HepG2 (cell line): ENCODE data around the gene ADAM10. TPM values are rescaled to one million over a fixed set of nuclear protein-coding genes. Genes with fewer than 3 reads are reported as not detected.

Experiments
- ATAC-seq: fragments of 200-7000 bp; cut with Tn5 transposase; 3 replicates; pipeline ENCODE4 v1.9.1; 2020; ENCODE audit warnings: mild to moderate bottlenecking, moderate library complexity
- BruUV-seq: library from RNA; stranded (reverse); fragments of 400-500 nt; replicated peaks from 2 replicates; lab custom pipeline; 2021; lab: Mats Ljungman, UMichigan
- CTCF ChIA-PET: fragments of 300-600 bp; formaldehyde crosslinking; extraction: SDS; loops from one replicate; lab custom pipeline; 2021; ENCODE audit warnings: low total read pairs, inconsistent platforms, low intra/inter-chr PET ratio; lab: Yijun Ruan, JAX
- POLR2A ChIA-PET: fragments of 350-600 bp; sonication (Branson Sonifier 250); formaldehyde crosslinking; loops from one replicate; lab custom pipeline; 2020; ENCODE audit warnings: antibody characterized with exemption, inconsistent platforms; lab: Yijun Ruan, JAX
- DNase-seq: peaks from one replicate; pipeline ENCODE4 v3.0.0-alpha.2; 2015; ENCODE audit warnings: low spot score
- FAIRE-seq: peaks from 3 replicates; lab custom pipeline; 2011; peaks lifted over from hg19 to GRCh38; lab: Jason Lieb, UNC
- H2AFZ ChIP-seq: one replicate; pipeline ENCODE4 v1.6.1; 2011; ENCODE audit warnings: low read length, inconsistent platforms
- H3K27ac ChIP-seq: fragments of 300-600 bp; 3 replicates; pipeline ENCODE4 v1.8.0; 2011; ENCODE audit warnings: mixed run types, mild to moderate bottlenecking, mixed read lengths, low read length, inconsistent platforms; ENCODE audit not compliant: insufficient read depth; ENCODE audit errors: extremely low read length
- H3K27me3 ChIP-seq, 2 experiments: fragments of 200-600 bp in 1 of 2; 2 replicates in 1 of 2; 3 replicates in 1 of 2; pipeline versions ENCODE4 v1.6.0 to v1.8.0; 2011; ENCODE audit warnings: low read length in 2 of 2, mild to moderate bottlenecking in 2 of 2, moderate library complexity in 2 of 2, inconsistent platforms in 1 of 2; ENCODE audit not compliant: insufficient read depth in 2 of 2, control insufficient read depth in 1 of 2
- H3K36me3 ChIP-seq, 2 experiments: fragments of 200-600 bp in 1 of 2; replicated peaks in 1 of 2; 2 replicates in 1 of 2; 3 replicates in 1 of 2; pipeline versions ENCODE4 v1.5.1 to v1.8.0; 2011; ENCODE audit warnings: low read length in 2 of 2, inconsistent platforms in 1 of 2; ENCODE audit not compliant: insufficient read depth in 2 of 2, control insufficient read depth in 1 of 2
- H3K4me1 ChIP-seq: 2 replicates; pipeline ENCODE4 v1.5.1; 2012; ENCODE audit warnings: low read length, inconsistent platforms; ENCODE audit not compliant: insufficient read depth
- H3K4me2 ChIP-seq: 2 replicates; pipeline ENCODE4 v1.6.0; 2011; ENCODE audit warnings: low read depth, low read length, inconsistent platforms
- H3K4me3 ChIP-seq, 3 experiments: fragments of 200-600 bp in 1 of 3; sonication (generic), shearing (Covaris generic) in 1 of 3; replicated peaks in 1 of 3; 2 replicates each; pipeline ENCODE4 v1.5.1; 2011 to 2016; ENCODE audit warnings: low read length in 3 of 3, inconsistent platforms in 2 of 3, low read depth in 2 of 3, mild to moderate bottlenecking in 2 of 3, control low read depth in 1 of 3, mixed read lengths in 1 of 3; ENCODE audit not compliant: insufficient read depth in 1 of 3
- H3K79me2 ChIP-seq: one replicate; pipeline ENCODE4 v1.6.1; 2011; ENCODE audit warnings: low read length, inconsistent platforms; ENCODE audit not compliant: insufficient read depth
- H3K9ac ChIP-seq: 2 replicates; pipeline ENCODE4 v1.6.0; 2011; ENCODE audit warnings: mild to moderate bottlenecking, low read depth, low read length, inconsistent platforms; ENCODE audit not compliant: insufficient read depth
- H3K9me3 ChIP-seq: 2 replicates; pipeline ENCODE4 v1.5.1; 2012; ENCODE audit warnings: mild to moderate bottlenecking, low read length
- H4K20me1 ChIP-seq: 2 replicates; pipeline ENCODE4 v1.6.0; 2011; ENCODE audit warnings: inconsistent platforms, mild to moderate bottlenecking, low read length, moderate library complexity; ENCODE audit not compliant: insufficient read depth
- PLRG1 ChIP-seq: fragments of 450-650 bp; conservative IDR thresholded peaks from 2 replicates; pipeline ENCODE4 v1.6.1; 2016
- STAG1 ChIP-seq: sonication (generic); formaldehyde crosslinking; IDR thresholded peaks from 2 replicates; pipeline ENCODE4 v1.4.0; 2020; ENCODE audit warnings: missing genetic modification reagents
- ZNF7 ChIP-seq: IDR thresholded peaks from 2 replicates; pipeline ENCODE4 v1.6.1; 2016; ENCODE audit warnings: missing biosample characterization, missing genetic modification reagents
- WGBS: methylation state at CpG from one replicate; pipeline ENCODE4 v1.1.6; 2017; ENCODE audit warnings: low lambda C conversion rate; 5-methylcytosine and 5-hydroxymethylcytosine counted together
- in situ Hi-C: cut with HindIII; loops from 2 replicates; pipeline ENCODE4 v1.10.0; 2017; ENCODE audit warnings: low pct_unique_long_range_greater_than_20kb; ENCODE audit not compliant: extremely low pct_ligation_motif_present
- intact Hi-C: fragments of 100-400 bp; cut with micrococcal nuclease; formaldehyde crosslinking; loops from one replicate; pipeline ENCODE4 v1.10.0; 2022; ENCODE audit not compliant: unreplicated experiment
- polyA plus RNA-seq, 8 experiments: library from polyadenylated mRNA; depleted of rRNA in 3 of 8; stranded (reverse) in 7 of 8; unstranded in 1 of 8; fragments of >200 nt; fragmentation: Illumina TruSeq in 4 of 8; extraction: Trizol in 4 of 8; gene quantifications; 2 replicates each; pipeline versions ENCODE4 v1.2.1 to v1.2.3, GENCODE V29; 2011 to 2016; ENCODE audit warnings: low read depth in 4 of 8, missing spikeins in 1 of 8, mixed read lengths in 1 of 8; ENCODE audit not compliant: insufficient read depth in 1 of 8
- total RNA-seq, 5 experiments: library from RNA; depleted of rRNA; stranded (reverse); fragments of >200 nt; fragmentation: Illumina TruSeq; extraction: Trizol; gene quantifications; 2 replicates each; pipeline ENCODE4 v1.2.3, GENCODE V29; 2016; ENCODE audit warnings: low read depth in 1 of 5

Gene ADAM10
- total and polyA plus RNA-seq, 2 of the 13 experiments (the other 11 are each of a cell fraction or from before 2014, with no cell fraction given) = 92.7 to 125 TPM

DNA sequence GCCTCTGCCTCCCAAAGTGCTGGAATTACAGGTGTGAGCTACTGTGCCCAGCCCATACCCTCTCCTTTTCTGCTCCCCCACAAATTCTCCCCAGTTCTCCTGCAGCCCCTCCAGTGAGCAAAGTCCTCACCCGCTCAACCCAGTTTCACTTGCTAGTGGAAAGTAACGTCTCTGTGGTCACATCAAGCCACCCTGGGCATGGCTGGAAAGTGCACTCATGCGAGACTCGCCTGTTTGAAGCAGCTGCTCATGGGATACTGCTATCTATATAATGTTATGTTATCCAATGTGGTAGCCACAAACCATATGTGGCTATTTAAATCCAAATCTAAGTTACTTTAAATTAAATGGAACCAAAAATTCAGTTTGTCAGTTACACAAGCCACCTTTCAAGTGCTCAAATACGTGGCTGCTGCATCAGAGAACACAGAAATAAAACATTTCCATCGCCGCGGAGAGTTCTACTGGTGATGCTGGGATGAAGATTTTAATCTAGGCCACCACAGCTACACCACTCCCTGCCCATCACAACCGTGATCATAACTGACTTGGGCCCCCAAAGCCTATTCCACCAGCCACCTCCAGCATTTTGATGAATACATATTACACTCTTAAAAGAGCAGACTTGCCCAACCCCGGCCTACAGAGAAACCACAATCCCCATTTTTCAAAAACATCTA, 198.3 kb downstream of the ADAM10 start:
- 67% methylated on average over 10 of the region's 10 CpGs for WGBS
- no TSS peak for BruUV-seq
- no peak for DNase-seq
- peak overlapping the region; percentile 74 for H3K27ac ChIP-seq
- TF ChIP-seq ZNF7 (CRISPR knock-in tag) (no peak), STAG1 (CRISPR knock-in tag) (0 out of 2 replicates have a peak, but pooled peaks have one; percentile 5)
- no peak overlapping the region for H3K9ac ChIP-seq
- intact Hi-C loops (loop anchor here (1.0 kb wide), 1 partner anchor 112 kb away; no protein-coding TSS in a partner anchor), in situ Hi-C loops (loop anchor here (5.0 kb wide), 1 partner anchor 109 kb away; no protein-coding TSS in a partner anchor)
- CTCF ChIA-PET = no interaction called here
- H4K20me1 ChIP-seq = no peaks in the 10 kb centered on the region
- H3K79me2 ChIP-seq = no peaks in the 10 kb centered on the region
- H3K9me3 ChIP-seq = no peaks in the 10 kb centered on the region
- peaks cover 48% of the 10 kb centered on the region for H3K4me1 ChIP-seq
- H3K4me3 ChIP-seq = peak overlapping the region in 2 of 3 experiments; percentile 19 to 59; a peak in 3 of 6 replicates
- FAIRE-seq = no peak
- no peaks in the 10 kb centered on the region for H3K36me3 ChIP-seq
- H3K27me3 ChIP-seq = no peaks in the 10 kb centered on the region
- POLR2A ChIA-PET = interaction anchor here (0.6 to 2.4 kb wide), 8 partner anchors 17 to 236 kb away, joined by 3 to 12 read pairs (median 4); partner anchors contain the start of gene MINDY2
- no peak; the same call in 2 of the 3 replicates for ATAC-seq
- H2AFZ ChIP-seq = no peak overlapping the region
- H3K4me2 ChIP-seq = peak overlapping the region; percentile 78

DNA sequence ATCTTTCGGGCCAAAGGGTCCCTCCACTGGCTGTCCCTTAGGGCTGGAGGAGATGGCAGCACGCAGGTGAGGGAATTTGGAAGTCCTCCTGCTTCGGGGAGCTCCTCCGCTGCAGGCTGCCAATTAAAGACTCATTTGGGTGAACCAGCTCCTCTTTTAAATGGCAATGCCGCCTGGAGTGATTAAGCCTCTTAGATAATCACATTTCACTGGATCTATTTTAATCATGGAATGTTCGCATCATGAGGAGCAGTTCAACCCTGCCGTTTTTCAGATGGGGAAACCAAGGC, 199.8 kb downstream of the ADAM10 start:
- ATAC-seq (no peak), DNase-seq (no peak), FAIRE-seq (no peak)
- no peaks in the 10 kb centered on the region for H4K20me1 ChIP-seq
- no peak overlapping the region for H3K27ac ChIP-seq
- ChIA-PET CTCF (no interaction called here), POLR2A (interaction anchor here (1.3 kb wide), 1 partner anchor 73 kb away, joined by 3 read pairs; no protein-coding TSS in a partner anchor)
- BruUV-seq = no TSS peak
- H3K9ac ChIP-seq = no peak overlapping the region
- in situ Hi-C loops = loop anchor here (5.0 kb wide), 2 partner anchors 77 to 107 kb away; no protein-coding TSS in a partner anchor
- intact Hi-C loops = no loop called here
- 96% methylated on average over 4 of the region's 7 CpGs for WGBS
- no peak overlapping the region for H3K4me3 ChIP-seq
- no peak overlapping the region for H2AFZ ChIP-seq
- H3K27me3 ChIP-seq = no peaks in the 10 kb centered on the region
- H3K79me2 ChIP-seq = no peaks in the 10 kb centered on the region
- peaks cover 0 to 1% of the 10 kb centered on the region in 2 experiments; a peak in 1 of 5 replicates for H3K36me3 ChIP-seq
- no peak for TF ChIP-seq PLRG1
- H3K4me1 ChIP-seq = peaks cover 56% of the 10 kb centered on the region
- no peak overlapping the region for H3K4me2 ChIP-seq
- H3K9me3 ChIP-seq = no peaks in the 10 kb centered on the region
